ENCODE data around the gene SEMA3C.

SEMA3C gene

GRCh38 chr7:80950550-80950967 is 31.7 kb upstream of the SEMA3C start:
- Histone ChIP-seq H3K36me3 (ENCODE audit: control insufficient read depth in 2 of 2, insufficient read depth in 1 of 2, low read length in 2 of 2) (no peaks in the 10 kb centered on the region), H3K4me3 (ENCODE audit: low read depth, low read length) (no peak overlapping the region), H3K27ac (ENCODE audit: extremely low read depth, low read depth, low read length) (no peak overlapping the region), H3K9me3 (ENCODE audit: control insufficient read depth, insufficient read depth, low read depth, low read length) (no peaks in the 10 kb centered on the region), H3K4me1 (ENCODE audit: control insufficient read depth, insufficient read depth, low read length) (0 out of 2 replicates have a peak, but pooled peaks cover 3% of the 10 kb centered on the region)
- ChIA-PET POLR2A (no interaction called here), CTCF (no interaction called here)
- TF ChIP-seq HOXC10 (CRISPR knock-in tag; IDR thresholded peaks at IDR 0.05) (no peak), ZNF529 (tag by site-specific recombination; IDR thresholded peaks at IDR 0.05; ENCODE audit: insufficient replicate concordance) (no peak), INSM2 (tag by site-specific recombination; IDR thresholded peaks at IDR 0.05) (no peak), PATZ1 (tag by site-specific recombination; IDR thresholded peaks at IDR 0.05) (no peak), KLF17 (tag by site-specific recombination; IDR thresholded peaks at IDR 0.05) (no peak), ZBTB7A (tag by site-specific recombination; IDR thresholded peaks at IDR 0.05; ENCODE audit: low read depth) (no peak), ZIC2 (tag by site-specific recombination; IDR thresholded peaks at IDR 0.05) (no peak), SP2 (tag by site-specific recombination; IDR thresholded peaks at IDR 0.05) (no peak), ZNF391 (tag by site-specific recombination; IDR thresholded peaks at IDR 0.05; ENCODE audit: borderline replicate concordance, low read depth) (no peak), SCRT2 (tag by site-specific recombination; IDR thresholded peaks at IDR 0.05) (no peak), SCRT1 (tag by site-specific recombination; IDR thresholded peaks at IDR 0.05; ENCODE audit: borderline replicate concordance) (no peak)

- CTCF ChIA-PET = interaction anchor here (0.7 kb wide), 1 partner anchor 57 kb away, joined by 3 read pairs; no protein-coding TSS in a partner anchor
- Histone ChIP-seq H3K4me1 (ENCODE audit: control insufficient read depth, insufficient read depth, low read length) (0 out of 2 replicates have a peak, but pooled peaks cover 3% of the 10 kb centered on the region), H3K9me3 (ENCODE audit: control insufficient read depth, insufficient read depth, low read depth, low read length) (no peaks in the 10 kb centered on the region), H3K27ac (ENCODE audit: extremely low read depth, low read depth, low read length) (no peak overlapping the region), H3K36me3 (ENCODE audit: control insufficient read depth in 2 of 2, insufficient read depth in 1 of 2, low read length in 2 of 2) (no peaks in the 10 kb centered on the region), H3K4me3 (ENCODE audit: low read depth, low read length) (no peak overlapping the region)
- POLR2A ChIA-PET = no interaction called here
- TF ChIP-seq ZNF266 (tag by site-specific recombination; IDR thresholded peaks at IDR 0.05; ENCODE audit: low read depth) (no peak), ZNF248 (tag by site-specific recombination; IDR thresholded peaks at IDR 0.05) (no peak), KLF1 (tag by site-specific recombination; IDR thresholded peaks at IDR 0.05) (no peak), ZNF157 (tag by site-specific recombination; IDR thresholded peaks at IDR 0.05) (no peak), ZNF19 (tag by site-specific recombination; IDR thresholded peaks at IDR 0.05; ENCODE audit: low read depth) (no peak), ZNF112 (tag by site-specific recombination; IDR thresholded peaks at IDR 0.05) (no peak), ZBTB48 (tag by site-specific recombination; IDR thresholded peaks at IDR 0.05) (no peak), EGR2 (tag by site-specific recombination; IDR thresholded peaks at IDR 0.05; ENCODE audit: low read depth) (no peak), ZNF302 (tag by site-specific recombination; IDR thresholded peaks at IDR 0.05; ENCODE audit: low read depth) (no peak), ZNF585B (tag by site-specific recombination; IDR thresholded peaks at IDR 0.05) (no peak), ZNF140 (tag by site-specific recombination; IDR thresholded peaks at IDR 0.05) (no peak), HOXD13 (CRISPR knock-in tag; IDR thresholded peaks at IDR 0.05; ENCODE audit: borderline replicate concordance) (no peak), ZNF776 (tag by site-specific recombination; IDR thresholded peaks at IDR 0.05; ENCODE audit: borderline replicate concordance) (no peak), ZNF292 (tag by site-specific recombination; IDR thresholded peaks at IDR 0.05; ENCODE audit: borderline replicate concordance, low read depth) (no peak)
Measured at GRCh38 chr7:80949449-80949848, 30.6 kb upstream of the SEMA3C start.
